ENCODE measurements around the gene GZF1. TPM values are rescaled to one million over a fixed set of nuclear protein-coding genes. Genes with fewer than 3 reads are reported as not detected.

The GZF1 gene
- total and polyA plus RNA-seq, 4 donors, result 1.6 to 11.0 (median 5.1) TPM

GRCh38 chr20:23396950-23397627, 35.1 kb downstream of the GZF1 start (continued):
- TF ChIP-seq HNF4A (conservative IDR thresholded peaks at IDR 0.05), result no peak
- TF ChIP-seq SP1 (IDR thresholded peaks at IDR 0.05), result no peak
- TF ChIP-seq MAX (IDR thresholded peaks at IDR 0.05), result no peak
- no peak for TF ChIP-seq EGR1 (IDR thresholded peaks at IDR 0.05; ENCODE audit: low read depth in 2 of 2)
- no peak for TF ChIP-seq ATF3 (IDR thresholded peaks at IDR 0.05)
- no peak for TF ChIP-seq HNF4G (IDR thresholded peaks at IDR 0.05)
- TF ChIP-seq TAF1 (conservative IDR thresholded peaks at IDR 0.05), result no peak
- TF ChIP-seq YY1 (IDR thresholded peaks at IDR 0.05), result no peak

GRCh38 chr20:23397961-23398360, 36.0 kb downstream of the GZF1 start:
- Histone ChIP-seq H3K9ac (ENCODE audit: low read depth in 1 of 2, low read length in 2 of 2) (no peak overlapping the region), H3K4me1 (ENCODE audit: control insufficient read depth in 4 of 4, insufficient read depth in 4 of 4, low read length in 3 of 4) (no peaks in the 10 kb centered on the region), H3K36me3 (ENCODE audit: control insufficient read depth in 4 of 4, insufficient read depth in 3 of 4, low read depth in 1 of 4, low read length in 3 of 4) (peaks cover under 1 to 25% (median 23%) of the 10 kb centered on the region in 4 donors), H3K9me3 (ENCODE audit: control insufficient read depth in 4 of 4, low read length in 3 of 4) (no peaks in the 10 kb centered on the region), H3K27me3 (ENCODE audit: control insufficient read depth in 4 of 4, insufficient read depth in 4 of 4, low read length in 3 of 4) (no peaks in the 10 kb centered on the region), H3K4me3 (ENCODE audit: low read depth in 1 of 3, low read length in 3 of 3) (no peak overlapping the region), H3K27ac (ENCODE audit: low read depth in 1 of 2, low read length in 2 of 2) (no peak overlapping the region)
- TF ChIP-seq GABPA (IDR thresholded peaks at IDR 0.05 in 1 of 2, conservative IDR thresholded peaks at IDR 0.05 in 1 of 2), result no peak
- no peak for TF ChIP-seq RXRA (IDR thresholded peaks at IDR 0.05)
- TF ChIP-seq ZBTB33 (IDR thresholded peaks at IDR 0.05), result no peak
- TF ChIP-seq JUND (IDR thresholded peaks at IDR 0.05), result no peak
- no peak for TF ChIP-seq MAX (IDR thresholded peaks at IDR 0.05)
- no peak for TF ChIP-seq EGR1 (IDR thresholded peaks at IDR 0.05; ENCODE audit: low read depth in 2 of 2)
- TF ChIP-seq NR2F2 (IDR thresholded peaks at IDR 0.05), result no peak
- DNase-seq (ENCODE audit: low spot score), result no peak
- 86% methylated on average over 2 of the region's 2 CpGs for WGBS

GRCh38 chr20:23399568-23400241, 37.7 kb downstream of the GZF1 start:
- TF ChIP-seq REST (IDR thresholded peaks at IDR 0.05), result no peak
- no peak for TF ChIP-seq RXRA (IDR thresholded peaks at IDR 0.05)
- TF ChIP-seq YY1 (IDR thresholded peaks at IDR 0.05), result no peak
- TF ChIP-seq NR2F2 (IDR thresholded peaks at IDR 0.05), result no peak
- no peak for TF ChIP-seq SP1 (IDR thresholded peaks at IDR 0.05)
- TF ChIP-seq EGR1 (IDR thresholded peaks at IDR 0.05; ENCODE audit: low read depth in 2 of 2), result no peak
- no peak for TF ChIP-seq RAD21 (IDR thresholded peaks at IDR 0.05)
- no peak for TF ChIP-seq ATF3 (IDR thresholded peaks at IDR 0.05)
- TF ChIP-seq JUND (IDR thresholded peaks at IDR 0.05), result no peak
- no peak for TF ChIP-seq HNF4A (conservative IDR thresholded peaks at IDR 0.05)
- no peak for TF ChIP-seq TAF1 (conservative IDR thresholded peaks at IDR 0.05)
- Histone ChIP-seq H3K4me3 (ENCODE audit: low read depth in 1 of 3, low read length in 3 of 3) (no peak overlapping the region), H3K9ac (ENCODE audit: low read depth in 1 of 2, low read length in 2 of 2) (no peak overlapping the region), H3K9me3 (ENCODE audit: control insufficient read depth in 4 of 4, low read length in 3 of 4) (no peaks in the 10 kb centered on the region), H3K4me1 (ENCODE audit: control insufficient read depth in 4 of 4, insufficient read depth in 4 of 4, low read length in 3 of 4) (no peaks in the 10 kb centered on the region), H3K36me3 (ENCODE audit: control insufficient read depth in 4 of 4, insufficient read depth in 3 of 4, low read depth in 1 of 4, low read length in 3 of 4) (peaks cover 0 to 9% (median 9%) of the 10 kb centered on the region in 4 donors), H3K27ac (ENCODE audit: low read depth in 1 of 2, low read length in 2 of 2) (no peak overlapping the region), H3K27me3 (ENCODE audit: control insufficient read depth in 4 of 4, insufficient read depth in 4 of 4, low read length in 3 of 4) (no peaks in the 10 kb centered on the region)
- WGBS, result 87% methylated on average over 6 of the region's 6 CpGs
- DNase-seq (ENCODE audit: low spot score), result no peak

All from liver (tissue), 9 donors.